Measurements from ENCODE around the gene FMNL1.
A peak's percentile ranks its signal among the peaks of the same experiment; 100 is the strongest.
"Not testable (repeated sequence)": the region's sequence is repeated elsewhere in the genome, so short reads cannot be mapped to it uniquely, and the experiment has no call there.

FMNL1 gene, protein sequence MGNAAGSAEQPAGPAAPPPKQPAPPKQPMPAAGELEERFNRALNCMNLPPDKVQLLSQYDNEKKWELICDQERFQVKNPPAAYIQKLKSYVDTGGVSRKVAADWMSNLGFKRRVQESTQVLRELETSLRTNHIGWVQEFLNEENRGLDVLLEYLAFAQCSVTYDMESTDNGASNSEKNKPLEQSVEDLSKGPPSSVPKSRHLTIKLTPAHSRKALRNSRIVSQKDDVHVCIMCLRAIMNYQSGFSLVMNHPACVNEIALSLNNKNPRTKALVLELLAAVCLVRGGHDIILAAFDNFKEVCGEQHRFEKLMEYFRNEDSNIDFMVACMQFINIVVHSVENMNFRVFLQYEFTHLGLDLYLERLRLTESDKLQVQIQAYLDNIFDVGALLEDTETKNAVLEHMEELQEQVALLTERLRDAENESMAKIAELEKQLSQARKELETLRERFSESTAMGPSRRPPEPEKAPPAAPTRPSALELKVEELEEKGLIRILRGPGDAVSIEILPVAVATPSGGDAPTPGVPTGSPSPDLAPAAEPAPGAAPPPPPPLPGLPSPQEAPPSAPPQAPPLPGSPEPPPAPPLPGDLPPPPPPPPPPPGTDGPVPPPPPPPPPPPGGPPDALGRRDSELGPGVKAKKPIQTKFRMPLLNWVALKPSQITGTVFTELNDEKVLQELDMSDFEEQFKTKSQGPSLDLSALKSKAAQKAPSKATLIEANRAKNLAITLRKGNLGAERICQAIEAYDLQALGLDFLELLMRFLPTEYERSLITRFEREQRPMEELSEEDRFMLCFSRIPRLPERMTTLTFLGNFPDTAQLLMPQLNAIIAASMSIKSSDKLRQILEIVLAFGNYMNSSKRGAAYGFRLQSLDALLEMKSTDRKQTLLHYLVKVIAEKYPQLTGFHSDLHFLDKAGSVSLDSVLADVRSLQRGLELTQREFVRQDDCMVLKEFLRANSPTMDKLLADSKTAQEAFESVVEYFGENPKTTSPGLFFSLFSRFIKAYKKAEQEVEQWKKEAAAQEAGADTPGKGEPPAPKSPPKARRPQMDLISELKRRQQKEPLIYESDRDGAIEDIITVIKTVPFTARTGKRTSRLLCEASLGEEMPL

DNA sequence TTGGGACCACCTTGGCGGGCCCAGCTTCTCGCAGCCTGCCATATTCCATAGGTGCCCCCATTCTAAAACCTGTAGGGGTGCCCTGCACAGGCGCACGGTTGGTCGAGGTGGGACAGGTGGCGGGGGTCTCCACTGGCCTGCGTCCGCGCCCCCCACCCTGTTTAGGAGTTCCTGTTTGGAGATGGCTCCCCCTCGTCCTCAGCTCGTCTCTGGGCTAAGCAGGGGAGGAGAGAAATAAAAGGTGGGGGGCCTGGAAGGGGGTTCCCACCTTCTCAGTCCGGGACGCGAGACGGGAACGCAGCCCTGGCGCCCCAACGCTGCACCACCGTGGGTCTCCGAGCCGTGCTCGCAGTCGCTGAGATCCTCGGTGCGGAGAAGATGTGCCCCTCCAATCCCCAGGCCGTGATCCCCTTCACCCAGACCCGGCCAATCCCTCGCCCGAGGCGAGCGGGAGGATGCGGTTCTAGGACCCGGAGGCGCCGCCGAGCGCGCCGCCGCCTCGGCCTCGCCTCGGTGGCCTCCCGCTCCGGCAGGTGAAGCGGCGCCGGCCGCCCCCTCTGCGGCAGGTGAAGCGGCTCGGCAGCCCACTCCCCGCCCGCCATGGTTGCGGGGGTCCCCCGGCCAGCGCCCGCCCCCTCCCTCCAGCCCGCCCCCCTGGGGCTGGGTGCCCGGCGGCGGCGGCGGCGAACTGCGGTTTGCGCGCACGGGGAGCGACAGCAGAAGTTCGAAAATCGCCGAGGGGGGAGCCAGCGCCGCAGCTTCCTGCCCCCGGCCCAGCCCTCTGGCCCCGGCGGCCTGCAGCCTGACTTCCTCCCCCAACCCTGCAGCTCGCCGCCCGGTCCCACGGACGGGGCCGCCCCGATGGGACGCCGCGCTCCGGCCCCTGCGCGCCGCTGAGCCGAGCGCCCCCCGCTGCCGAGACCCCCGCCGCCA lies at the start of gene FMNL1:
FMNL1 (plus strand) TSS at position 805 of the 933 bp plus-strand sequence. CDS start 240 bp downstream, outside the sequence.
- peak in 1 of 2 experiments; percentile 26 for DNase-seq

- no peak for DNase-seq
Observed at GRCh38 chr17:45172232-45172540, 49.5 kb upstream of the FMNL1 start.

GRCh38 chr17:45172541-45173286 lies 49.0 kb upstream of the FMNL1 start:
- peak in 1 of 2 experiments; percentile 41 for DNase-seq

- no peak for DNase-seq
Observed at GRCh38 chr17:45175759-45176115, 45.9 kb upstream of the FMNL1 start.

GRCh38 chr17:45177563-45177962 lies 44.1 kb upstream of the FMNL1 start:
- no peak for DNase-seq

GRCh38 chr17:45184144-45184543 lies 37.5 kb upstream of the FMNL1 start:
- no peak for DNase-seq

- no peak for DNase-seq
Observed at GRCh38 chr17:45186801-45187354, 34.8 kb upstream of the FMNL1 start.

GRCh38 chr17:45189009-45189408 lies 32.7 kb upstream of the FMNL1 start:
- DNase-seq, result no peak

- peak in 1 of 2 experiments; percentile 44 for DNase-seq
Observed at GRCh38 chr17:45190503-45191255, 31.0 kb upstream of the FMNL1 start.

DNA sequence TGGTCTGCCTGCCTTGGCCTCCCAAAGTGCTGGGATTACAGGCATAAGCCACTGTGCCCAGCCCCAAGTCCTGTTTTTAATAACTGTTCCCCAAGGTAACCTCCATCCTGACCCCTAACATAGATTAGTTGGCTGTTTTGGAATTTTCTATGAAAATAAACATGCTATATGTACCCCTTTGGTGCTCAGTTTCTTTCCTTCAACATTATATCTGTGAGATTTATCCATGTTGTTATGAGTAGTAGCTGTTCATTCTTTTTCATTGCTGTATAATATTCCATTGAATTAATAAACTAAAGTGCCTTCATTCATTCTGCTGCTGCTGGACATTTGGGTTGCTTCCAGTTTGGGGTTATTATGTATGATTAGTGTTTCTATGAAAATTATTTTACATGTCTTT lies 26.3 kb upstream of the FMNL1 start:
- DNase-seq, result no peak

GRCh38 chr17:45197108-45197507 lies 24.6 kb upstream of the FMNL1 start:
- no peak for DNase-seq

GRCh38 chr17:45197555-45198334 lies 23.9 kb upstream of the FMNL1 start:
- DNase-seq, result peak; percentile 78 to 87

GRCh38 chr17:45200701-45201100 lies 21.0 kb upstream of the FMNL1 start:
- no peak for DNase-seq

DNA sequence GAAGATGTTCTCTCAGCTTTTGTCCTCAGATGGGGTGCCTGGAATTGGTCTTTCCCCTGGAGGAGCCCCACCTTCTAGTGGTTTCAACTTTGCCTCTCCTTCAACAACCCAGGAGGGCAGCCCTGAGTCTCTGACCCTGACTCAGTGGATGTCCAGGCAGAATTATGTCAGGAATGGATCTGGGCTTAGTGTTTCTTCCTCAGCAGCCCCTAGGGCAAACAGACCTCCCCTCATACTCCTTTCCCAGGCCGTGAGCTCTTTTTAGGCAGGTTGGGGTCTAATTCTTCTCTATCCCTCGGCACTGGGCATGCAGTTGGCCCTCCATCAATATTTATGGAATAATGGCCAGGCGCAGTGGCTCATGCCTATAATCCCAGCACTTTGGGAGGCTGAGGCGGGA lies 20.2 kb upstream of the FMNL1 start:
- no peak for DNase-seq

DNA sequence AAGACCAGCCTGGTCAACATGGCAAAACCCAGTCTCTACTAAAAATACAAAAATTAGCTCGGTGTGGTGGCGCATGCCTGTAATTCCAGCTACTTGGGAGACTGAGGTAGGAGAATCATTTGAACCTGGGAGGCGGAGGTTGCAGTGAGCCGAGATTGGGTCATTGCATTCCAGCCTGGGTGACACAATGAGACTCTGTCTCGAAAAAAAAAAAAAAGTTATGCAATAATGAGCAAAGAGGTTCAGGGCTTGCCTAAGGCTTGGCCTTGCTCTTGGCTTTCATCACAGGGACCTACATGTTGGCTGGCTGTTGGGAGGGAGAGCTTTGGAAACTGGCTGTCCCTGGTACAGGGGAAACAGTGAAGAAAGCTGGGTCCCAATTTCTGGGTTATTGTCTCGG lies 19.8 kb upstream of the FMNL1 start:
- DNase-seq, result not testable (repeated sequence)

- peak; percentile 81 to 89 for DNase-seq
Observed at GRCh38 chr17:45218895-45219661, 2.6 kb upstream of the FMNL1 start.

GRCh38 chr17:45220079-45220478 lies 1.6 kb upstream of the FMNL1 start:
- DNase-seq, result no peak

DNA sequence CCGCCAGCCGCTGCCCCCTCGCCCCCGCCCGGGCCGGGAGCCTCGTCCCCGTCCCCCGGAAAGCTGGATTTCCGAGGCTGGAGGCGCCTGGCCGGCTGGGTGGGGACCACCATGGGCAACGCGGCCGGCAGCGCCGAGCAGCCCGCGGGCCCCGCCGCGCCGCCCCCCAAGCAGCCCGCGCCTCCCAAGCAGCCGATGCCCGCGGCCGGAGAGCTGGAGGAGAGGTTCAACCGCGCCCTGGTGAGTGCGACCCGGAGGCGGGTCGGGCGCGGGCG lies 266 bp downstream of the FMNL1 start:
- DNase-seq, result no peak

GRCh38 chr17:45222289-45222995 lies 757 bp downstream of the FMNL1 start:
- peak in 1 of 2 experiments; percentile 27 for DNase-seq

All from NCI-H524 (cell line).